Esophagus muscularis mucosa (tissue), 4 donors: ENCODE results near the gene SMCO2. TPM values are rescaled to one million over a fixed set of nuclear protein-coding genes. Genes with fewer than 3 reads are reported as not detected.

Source experiments
- DNase-seq: peaks from one replicate; pipeline ENCODE4 v3.0.0-alpha.2; 2017; ENCODE audit errors: extremely low spot score
- H3K27ac ChIP-seq, 4 donors: fragments of 200-600 bp; sonication (generic); replicated peaks in 1 of 4; 1 replicate in 3 of 4; 2 replicates in 1 of 4; pipeline ENCODE4 v1.5.1; 2016 to 2019; ENCODE audit warnings: mild to moderate bottlenecking in 1 of 4
- H3K27me3 ChIP-seq, 4 donors: fragments of 200-600 bp; sonication (generic); one replicate each; pipeline versions ENCODE4 v1.5.1 to v1.6.0; 2016 to 2019
- H3K36me3 ChIP-seq, 4 donors: fragments of 200-600 bp; sonication (generic); one replicate each; pipeline ENCODE4 v1.5.1; 2016 to 2019
- H3K4me1 ChIP-seq, 4 donors: fragments of 200-600 bp; sonication (generic); one replicate each; pipeline ENCODE4 v1.5.1; 2016 to 2019
- H3K4me3 ChIP-seq, 4 donors: fragments of 200-600 bp; sonication (generic); 1 replicate in 2 of 4; 2 replicates in 2 of 4; pipeline ENCODE4 v1.5.1; 2016 to 2019; ENCODE audit warnings: mild to moderate bottlenecking in 4 of 4, moderate library complexity in 1 of 4
- H3K9me3 ChIP-seq, 4 donors: fragments of 200-600 bp; sonication (generic); 1 replicate in 3 of 4; 2 replicates in 1 of 4; pipeline ENCODE4 v1.5.1; 2016 to 2019
- CTCF ChIP-seq, 3 experiments: fragments of 200-600 bp in 2 of 3; fragments of 450-650 bp in 1 of 3; sonication (generic) in 2 of 3; IDR thresholded peaks; one replicate each; pipeline ENCODE4 v1.5.1; 2017 to 2019; ENCODE audit warnings: antibody characterized with exemption in 3 of 3, mild to moderate bottlenecking in 2 of 3, moderate library complexity in 1 of 3
- EP300 ChIP-seq: sonication (generic); formaldehyde crosslinking; IDR thresholded peaks from one replicate; pipeline ENCODE4 v1.6.1; 2017; ENCODE audit warnings: antibody characterized with exemption
- POLR2A ChIP-seq: fragments of 450-650 bp; IDR thresholded peaks from one replicate; pipeline ENCODE4 v1.6.1; 2017; ENCODE audit warnings: antibody characterized with exemption, moderate library complexity, mild to moderate bottlenecking, low read depth
- POLR2AphosphoS5 ChIP-seq, 2 donors: sonication (generic); formaldehyde crosslinking; IDR thresholded peaks; one replicate each; pipeline ENCODE4 v1.6.1; 2017; ENCODE audit warnings: antibody characterized with exemption in 2 of 2
- WGBS: methylation state at CpG from one replicate; pipeline ENCODE4 v1.1.5; 2018; 5-methylcytosine and 5-hydroxymethylcytosine counted together
- intact Hi-C: fragments of 100-400 bp; cut with DNase I; formaldehyde crosslinking; loops from one replicate; pipeline ENCODE4 v1.15.1; 2023
- total RNA-seq, 4 donors: library from RNA; depleted of rRNA; stranded (reverse); fragments of >200 nt; gene quantifications; one replicate each; pipeline versions ENCODE4 v1.1.0 to v1.2.1, GENCODE V29; 2016

Gene SMCO2
- total RNA-seq, 4 donors from 2014 or later, result not detected

GRCh38 chr12:27462851-27463250 lies 16.3 kb downstream of the SMCO2 start:
- H3K4me3 ChIP-seq, result no peak overlapping the region
- no peaks in the 10 kb centered on the region for H3K27me3 ChIP-seq
- peaks cover 0 to 15% (median 5%) of the 10 kb centered on the region in 4 donors for H3K4me1 ChIP-seq
- TF ChIP-seq CTCF (IDR thresholded peaks at IDR 0.05) (no peak), POLR2AphosphoS5 (IDR thresholded peaks at IDR 0.05) (no peak), EP300 (no peak)
- no peaks in the 10 kb centered on the region for H3K9me3 ChIP-seq
- intact Hi-C loops, result no loop called here
- H3K27ac ChIP-seq, result peak overlapping the region in 1 of 4 donors; percentile 9
- DNase-seq, result no peak
- H3K36me3 ChIP-seq, result no peaks in the 10 kb centered on the region
- 84% methylated on average over 8 of the region's 8 CpGs for WGBS

- Histone ChIP-seq H3K36me3 (no peaks in the 10 kb centered on the region), H3K4me1 (peaks cover 0 to 15% (median 5%) of the 10 kb centered on the region in 4 donors), H3K27ac (no peak overlapping the region), H3K9me3 (no peaks in the 10 kb centered on the region), H3K27me3 (no peaks in the 10 kb centered on the region), H3K4me3 (no peak overlapping the region)
- TF ChIP-seq POLR2AphosphoS5 (IDR thresholded peaks at IDR 0.05) (no peak), POLR2A (no peak), CTCF (IDR thresholded peaks at IDR 0.05) (no peak), EP300 (no peak)
- DNase-seq, result no peak
- WGBS, result 79% methylated on average over 11 of the region's 11 CpGs
- intact Hi-C loops, result no loop called here
Measured at GRCh38 chr12:27463511-27464219, 17.1 kb downstream of the SMCO2 start.

GRCh38 chr12:27464220-27464554 lies 17.7 kb downstream of the SMCO2 start:
- 72% methylated on average over 5 of the region's 5 CpGs for WGBS
- no peak overlapping the region for H3K4me3 ChIP-seq
- peaks cover 0 to 15% (median 5%) of the 10 kb centered on the region in 4 donors for H3K4me1 ChIP-seq
- DNase-seq, result no peak
- H3K9me3 ChIP-seq, result no peaks in the 10 kb centered on the region
- TF ChIP-seq EP300 (no peak), CTCF (IDR thresholded peaks at IDR 0.05) (no peak), POLR2AphosphoS5 (IDR thresholded peaks at IDR 0.05) (peak in 1 of 2 donors; percentile 33)
- intact Hi-C loops, result no loop called here
- no peaks in the 10 kb centered on the region for H3K36me3 ChIP-seq
- no peak overlapping the region for H3K27ac ChIP-seq
- no peaks in the 10 kb centered on the region for H3K27me3 ChIP-seq

- Histone ChIP-seq H3K27ac (no peak overlapping the region), H3K4me3 (no peak overlapping the region), H3K9me3 (no peaks in the 10 kb centered on the region), H3K36me3 (no peaks in the 10 kb centered on the region), H3K27me3 (no peaks in the 10 kb centered on the region), H3K4me1 (peaks cover 0 to 10% (median 3%) of the 10 kb centered on the region in 4 donors)
- intact Hi-C loops, result no loop called here
- 81% methylated on average over 3 of the region's 3 CpGs for WGBS
- no peak for DNase-seq
- TF ChIP-seq CTCF (IDR thresholded peaks at IDR 0.05) (no peak), POLR2AphosphoS5 (IDR thresholded peaks at IDR 0.05) (no peak), POLR2A (no peak), EP300 (no peak)
Measured at GRCh38 chr12:27467641-27468040, 21.1 kb downstream of the SMCO2 start.

GRCh38 chr12:27468241-27468640 lies 21.7 kb downstream of the SMCO2 start:
- H3K4me3 ChIP-seq, result no peak overlapping the region
- intact Hi-C loops, result no loop called here
- TF ChIP-seq EP300 (no peak), CTCF (IDR thresholded peaks at IDR 0.05) (no peak), POLR2A (no peak), POLR2AphosphoS5 (IDR thresholded peaks at IDR 0.05) (no peak)
- no peak overlapping the region for H3K27ac ChIP-seq
- no peaks in the 10 kb centered on the region for H3K36me3 ChIP-seq
- no peaks in the 10 kb centered on the region for H3K9me3 ChIP-seq
- H3K27me3 ChIP-seq, result no peaks in the 10 kb centered on the region
- WGBS, result 76% methylated on average over 2 of the region's 2 CpGs
- peaks cover 0 to 4% (median under 1%) of the 10 kb centered on the region in 4 donors for H3K4me1 ChIP-seq
- DNase-seq, result no peak
